Measurements from ENCODE around the gene CPM. TPM values are rescaled to one million over a fixed set of nuclear protein-coding genes. Genes with fewer than 3 reads are reported as not detected.
A peak's percentile ranks its signal among the peaks of the same experiment; 100 is the strongest.
"Not testable (repeated sequence)": the region's sequence is repeated elsewhere in the genome, so short reads cannot be mapped to it uniquely, and the experiment has no call there.

CPM gene
- total RNA-seq, 1 donor from 2014 or later, result 0.67 TPM

GRCh38 chr12:68807576-68808387 lies 125.2 kb downstream of the CPM start, which contains the start of gene MDM2:
Gene MDM2, plus strand, starts transcription at chr12:68808177. Its CDS starts 301 bp downstream, at chr12:68808478.
- peak within 1 kb of the TSS; percentile 95 for H3K4me3 Mint-ChIP-seq (ENCODE audit: unreplicated experiment)
- peaks cover 24% of the 10 kb centered on the region for H3K4me1 Mint-ChIP-seq (ENCODE audit: low read depth)
- H3K27ac Mint-ChIP-seq (ENCODE audit: unreplicated experiment), result peak within 1 kb of the TSS; percentile 99
- no peaks in the 10 kb centered on the region for H3K27me3 Mint-ChIP-seq (ENCODE audit: low read depth)
- no peaks in the 10 kb centered on the region for H3K9me3 Mint-ChIP-seq (ENCODE audit: low read depth)
- H3K36me3 Mint-ChIP-seq (ENCODE audit: low read depth), result peaks cover 13% of the 10 kb centered on the region
- TF ChIP-seq CTCF (IDR thresholded peaks at IDR 0.05), result peak; percentile 85
- DNase-seq (ENCODE audit: low spot score), result peak; percentile 97

GRCh38 chr12:68807274-68807575 lies 125.7 kb downstream of the CPM start:
- not testable (repeated sequence) for H3K9me3 Mint-ChIP-seq (ENCODE audit: low read depth); H3K27me3 Mint-ChIP-seq (ENCODE audit: low read depth); DNase-seq (ENCODE audit: low spot score)
- peak overlapping the region; percentile 99 for H3K27ac Mint-ChIP-seq (ENCODE audit: unreplicated experiment)
- H3K36me3 Mint-ChIP-seq (ENCODE audit: low read depth), result peaks cover 11% of the 10 kb centered on the region
- H3K4me1 Mint-ChIP-seq (ENCODE audit: low read depth), result peaks cover 19% of the 10 kb centered on the region
- H3K4me3 Mint-ChIP-seq (ENCODE audit: unreplicated experiment), result peak overlapping the region; percentile 95

DNA sequence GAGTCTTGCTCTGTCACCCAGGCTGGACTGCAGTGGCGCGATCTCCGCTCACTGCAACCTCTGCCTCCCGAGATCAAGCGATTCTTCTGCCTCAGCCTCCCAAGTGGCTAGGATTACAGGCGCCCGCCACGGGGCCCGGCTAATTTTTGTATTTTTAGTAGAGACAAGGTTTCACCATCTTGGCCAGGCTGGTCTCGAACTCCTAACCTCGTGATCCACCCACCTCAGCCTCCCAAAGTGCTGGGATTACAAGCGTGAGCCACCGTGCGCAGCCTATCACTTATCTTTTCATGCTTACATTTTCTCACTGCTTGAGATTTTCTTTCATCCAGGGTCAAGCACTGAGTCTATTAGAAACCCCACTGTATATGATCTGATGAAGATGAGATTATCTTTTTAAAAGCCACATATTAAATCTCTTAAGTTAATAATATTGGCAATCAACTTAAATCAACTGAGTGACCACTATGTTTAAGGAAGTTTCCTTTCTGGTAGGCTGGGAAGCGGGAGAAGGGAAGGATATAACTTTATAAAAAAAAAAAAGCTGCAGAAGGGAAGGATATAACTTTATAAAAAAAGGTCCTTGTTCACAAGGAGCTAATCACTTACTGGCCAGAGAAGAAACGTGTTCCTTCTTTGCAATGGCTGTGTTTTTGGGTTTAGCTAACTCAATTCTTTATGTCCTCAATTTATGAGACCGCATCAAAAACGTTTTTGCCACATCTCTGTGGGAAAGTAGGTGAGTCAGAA lies 126.3 kb downstream of the CPM start:
- no peaks in the 10 kb centered on the region for H3K27me3 Mint-ChIP-seq (ENCODE audit: low read depth)
- no peak overlapping the region for H3K27ac Mint-ChIP-seq (ENCODE audit: unreplicated experiment)
- no peak for DNase-seq (ENCODE audit: low spot score)
- H3K36me3 Mint-ChIP-seq (ENCODE audit: low read depth), result peaks cover 10% of the 10 kb centered on the region
- no peaks in the 10 kb centered on the region for H3K9me3 Mint-ChIP-seq (ENCODE audit: low read depth)
- no peak for TF ChIP-seq CTCF (IDR thresholded peaks at IDR 0.05)
- H3K4me3 Mint-ChIP-seq (ENCODE audit: unreplicated experiment), result no peak overlapping the region
- H3K4me1 Mint-ChIP-seq (ENCODE audit: low read depth), result peaks cover 15% of the 10 kb centered on the region

GRCh38 chr12:68805592-68806120 lies 127.3 kb downstream of the CPM start:
- H3K9me3 Mint-ChIP-seq (ENCODE audit: low read depth), result no peaks in the 10 kb centered on the region
- H3K27ac Mint-ChIP-seq (ENCODE audit: unreplicated experiment), result no peak overlapping the region
- peaks cover 2% of the 10 kb centered on the region for H3K36me3 Mint-ChIP-seq (ENCODE audit: low read depth)
- H3K27me3 Mint-ChIP-seq (ENCODE audit: low read depth), result no peaks in the 10 kb centered on the region
- DNase-seq (ENCODE audit: low spot score), result no peak
- no peak for TF ChIP-seq CTCF (IDR thresholded peaks at IDR 0.05)
- H3K4me3 Mint-ChIP-seq (ENCODE audit: unreplicated experiment), result no peak overlapping the region
- peaks cover 5% of the 10 kb centered on the region for H3K4me1 Mint-ChIP-seq (ENCODE audit: low read depth)

GRCh38 chr12:68804657-68805591 lies 128.0 kb downstream of the CPM start:
- Mint-ChIP-seq H3K4me1 (ENCODE audit: low read depth) (peaks cover 4% of the 10 kb centered on the region), H3K27ac (ENCODE audit: unreplicated experiment) (no peak overlapping the region), H3K27me3 (ENCODE audit: low read depth) (no peaks in the 10 kb centered on the region), H3K9me3 (ENCODE audit: low read depth) (no peaks in the 10 kb centered on the region), H3K4me3 (ENCODE audit: unreplicated experiment) (no peak overlapping the region), H3K36me3 (ENCODE audit: low read depth) (peaks cover 2% of the 10 kb centered on the region)
- no peak for DNase-seq (ENCODE audit: low spot score)
- no peak for TF ChIP-seq CTCF (IDR thresholded peaks at IDR 0.05)
